Measurements from ENCODE around the gene ELMO1. TPM values are rescaled to one million over a fixed set of nuclear protein-coding genes. Genes with fewer than 3 reads are reported as not detected.

The ELMO1 gene
- total RNA-seq, 4 donors from 2014 or later = 31.1 to 42.9 (median 38.7) TPM

GRCh38 chr7:36840904-36841303, 607.8 kb downstream of the ELMO1 start:
- no peaks in the 10 kb centered on the region for H3K4me1 ChIP-seq
- no peaks in the 10 kb centered on the region for H3K36me3 ChIP-seq
- no peak overlapping the region for H3K27ac ChIP-seq (replicated peaks in 1 of 4)
- H3K27me3 ChIP-seq = no peaks in the 10 kb centered on the region
- WGBS = 60% methylated on average over 4 of the region's 7 CpGs
- TF ChIP-seq, protein P1, sequence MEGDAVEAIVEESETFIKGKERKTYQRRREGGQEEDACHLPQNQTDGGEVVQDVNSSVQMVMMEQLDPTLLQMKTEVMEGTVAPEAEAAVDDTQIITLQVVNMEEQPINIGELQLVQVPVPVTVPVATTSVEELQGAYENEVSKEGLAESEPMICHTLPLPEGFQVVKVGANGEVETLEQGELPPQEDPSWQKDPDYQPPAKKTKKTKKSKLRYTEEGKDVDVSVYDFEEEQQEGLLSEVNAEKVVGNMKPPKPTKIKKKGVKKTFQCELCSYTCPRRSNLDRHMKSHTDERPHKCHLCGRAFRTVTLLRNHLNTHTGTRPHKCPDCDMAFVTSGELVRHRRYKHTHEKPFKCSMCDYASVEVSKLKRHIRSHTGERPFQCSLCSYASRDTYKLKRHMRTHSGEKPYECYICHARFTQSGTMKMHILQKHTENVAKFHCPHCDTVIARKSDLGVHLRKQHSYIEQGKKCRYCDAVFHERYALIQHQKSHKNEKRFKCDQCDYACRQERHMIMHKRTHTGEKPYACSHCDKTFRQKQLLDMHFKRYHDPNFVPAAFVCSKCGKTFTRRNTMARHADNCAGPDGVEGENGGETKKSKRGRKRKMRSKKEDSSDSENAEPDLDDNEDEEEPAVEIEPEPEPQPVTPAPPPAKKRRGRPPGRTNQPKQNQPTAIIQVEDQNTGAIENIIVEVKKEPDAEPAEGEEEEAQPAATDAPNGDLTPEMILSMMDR (IDR thresholded peaks at IDR 0.05) = no peak
- no peak for TF ChIP-seq POLR2A (IDR thresholded peaks at IDR 0.05; ENCODE audit: low read depth)
- TF ChIP-seq POLR2AphosphoS5 (IDR thresholded peaks at IDR 0.05) = no peak
- no peak for TF ChIP-seq EP300 (IDR thresholded peaks at IDR 0.05)
- H3K9me3 ChIP-seq = peaks cover 0 to 5% (median 0%) of the 10 kb centered on the region in 4 donors
- intact Hi-C loops (cut with DNase I) = no loop called here
- H3K4me3 ChIP-seq = no peak overlapping the region
- DNase-seq (ENCODE audit: extremely low spot score) = peak; percentile 89

GRCh38 chr7:36838616-36839225, 609.9 kb downstream of the ELMO1 start:
- Histone ChIP-seq H3K27ac (replicated peaks in 1 of 4) (no peak overlapping the region), H3K4me3 (no peak overlapping the region), H3K9me3 (peaks cover 0 to 7% (median 0%) of the 10 kb centered on the region in 4 donors), H3K4me1 (no peaks in the 10 kb centered on the region), H3K27me3 (no peaks in the 10 kb centered on the region), H3K36me3 (no peaks in the 10 kb centered on the region)
- no peak for DNase-seq (ENCODE audit: extremely low spot score)
- WGBS = 87% methylated on average over 9 of the region's 9 CpGs
- intact Hi-C loops (cut with DNase I) = no loop called here
- no peak for TF ChIP-seq POLR2AphosphoS5 (IDR thresholded peaks at IDR 0.05)
- TF ChIP-seq EP300 (IDR thresholded peaks at IDR 0.05) = no peak
- TF ChIP-seq, protein P1 (IDR thresholded peaks at IDR 0.05) = no peak
- TF ChIP-seq POLR2A (IDR thresholded peaks at IDR 0.05; ENCODE audit: low read depth) = no peak

DNA sequence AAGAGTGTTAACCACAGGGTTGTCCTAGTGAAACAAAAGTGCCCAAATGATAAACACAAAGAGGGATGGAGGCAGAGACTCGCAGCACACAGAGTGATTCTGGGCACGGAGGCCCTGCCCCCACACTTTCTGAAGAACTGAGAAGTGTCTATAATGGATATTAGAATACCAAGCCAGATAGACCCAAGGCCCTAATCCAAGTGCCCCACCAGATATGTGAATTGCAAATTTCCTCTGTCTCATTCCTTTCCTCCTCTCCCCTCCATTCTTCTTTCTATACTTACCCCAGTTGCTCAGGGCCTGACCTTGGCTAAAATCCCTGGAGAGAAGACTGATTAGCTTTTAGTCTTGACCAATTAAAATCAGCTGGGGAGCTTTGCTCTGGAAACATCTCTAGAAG, 617.6 kb downstream of the ELMO1 start:
- Histone ChIP-seq H3K4me3 (no peak overlapping the region), H3K27ac (replicated peaks in 1 of 4) (no peak overlapping the region), H3K9me3 (peaks cover 0 to 11% (median 3%) of the 10 kb centered on the region in 4 donors), H3K36me3 (no peaks in the 10 kb centered on the region), H3K27me3 (no peaks in the 10 kb centered on the region), H3K4me1 (no peaks in the 10 kb centered on the region)
- 84% methylated on average over 2 of the region's 2 CpGs for WGBS
- DNase-seq (ENCODE audit: extremely low spot score) = peak; percentile 39
- TF ChIP-seq POLR2AphosphoS5 (IDR thresholded peaks at IDR 0.05) (no peak), EP300 (IDR thresholded peaks at IDR 0.05) (no peak), POLR2A (IDR thresholded peaks at IDR 0.05; ENCODE audit: low read depth) (no peak)
- TF ChIP-seq, protein P1 (IDR thresholded peaks at IDR 0.05) = no peak
- intact Hi-C loops (cut with DNase I) = no loop called here

GRCh38 chr7:36827726-36828703, 620.6 kb downstream of the ELMO1 start:
- no peak for DNase-seq (ENCODE audit: extremely low spot score)
- intact Hi-C loops (cut with DNase I) = no loop called here
- WGBS = 78% methylated on average over 8 of the region's 8 CpGs

DNA sequence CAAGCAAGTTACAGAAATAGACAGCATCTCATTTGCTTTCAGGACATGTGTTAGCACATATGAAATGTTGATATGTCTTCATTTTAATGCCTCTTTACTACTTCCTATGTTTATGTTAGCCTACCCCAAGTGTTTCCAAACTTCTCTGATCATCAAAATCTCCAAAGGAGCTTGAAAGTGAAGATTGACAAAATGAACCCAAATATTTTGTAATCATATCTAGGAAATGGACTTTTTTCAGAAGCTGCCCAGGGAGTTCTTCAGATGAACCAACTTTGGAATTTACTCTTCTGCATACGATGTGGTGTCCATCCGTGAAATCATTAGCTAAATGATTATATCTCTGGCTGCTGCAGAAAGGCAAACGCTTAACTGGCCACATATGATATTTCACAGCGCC, 623.2 kb downstream of the ELMO1 start:
- no peak for DNase-seq (ENCODE audit: extremely low spot score)
- intact Hi-C loops (cut with DNase I) = no loop called here
- Histone ChIP-seq H3K27ac (replicated peaks in 1 of 4) (no peak overlapping the region), H3K4me1 (no peaks in the 10 kb centered on the region), H3K9me3 (no peaks in the 10 kb centered on the region), H3K27me3 (no peaks in the 10 kb centered on the region), H3K4me3 (no peak overlapping the region), H3K36me3 (no peaks in the 10 kb centered on the region)
- TF ChIP-seq, protein P1 (IDR thresholded peaks at IDR 0.05) = no peak
- TF ChIP-seq POLR2AphosphoS5 (IDR thresholded peaks at IDR 0.05) (no peak), EP300 (IDR thresholded peaks at IDR 0.05) (no peak), POLR2A (IDR thresholded peaks at IDR 0.05; ENCODE audit: low read depth) (no peak)
- WGBS = 86% methylated on average over 4 of the region's 4 CpGs

More at GRCh38 chr7:36827726-36828703, 620.6 kb downstream of the ELMO1 start:
- H3K27me3 ChIP-seq = no peaks in the 10 kb centered on the region
- H3K4me1 ChIP-seq = no peaks in the 10 kb centered on the region
- peaks cover 0 to 7% (median 3%) of the 10 kb centered on the region in 4 donors for H3K9me3 ChIP-seq
- no peak overlapping the region for H3K4me3 ChIP-seq
- no peaks in the 10 kb centered on the region for H3K36me3 ChIP-seq
- no peak for TF ChIP-seq POLR2AphosphoS5 (IDR thresholded peaks at IDR 0.05)
- no peak overlapping the region for H3K27ac ChIP-seq (replicated peaks in 1 of 4)
